Naive B cell (primary cell): Measurements from ENCODE around the gene RBL1. TPM values are rescaled to one million over a fixed set of nuclear protein-coding genes. Genes with fewer than 3 reads are reported as not detected.
"Not testable (repeated sequence)": the region's sequence is repeated elsewhere in the genome, so short reads cannot be mapped to it uniquely, and the experiment has no call there.

ENCODE experiments used
- ATAC-seq, 2 donors: fragments of 150-1000 bp; cut with Tn5 transposase; 2 replicates each; pipeline ENCODE4 v1.10.0; 2021; ENCODE audit warnings: low read depth in 2 of 2, mild to moderate bottlenecking in 2 of 2, moderate library complexity in 2 of 2
- DNase-seq: peaks from one replicate; pipeline ENCODE4 v3.0.0; 2022
- H3K27ac Mint-ChIP-seq, 6 donors: one replicate each; pipeline ENCODE4 v1.8.0; 2020 to 2022; ENCODE audit warnings: mild to moderate bottlenecking in 6 of 6, mixed read lengths in 6 of 6, moderate library complexity in 5 of 6, inconsistent platforms in 2 of 6
- H3K27me3 Mint-ChIP-seq, 3 donors: one replicate each; pipeline ENCODE4 v1.8.0; 2021 to 2022; ENCODE audit warnings: mixed read lengths in 3 of 3, mild to moderate bottlenecking in 1 of 3
- H3K36me3 Mint-ChIP-seq, 2 donors: one replicate each; pipeline ENCODE4 v1.8.0; 2020 to 2022; ENCODE audit warnings: mixed read lengths in 2 of 2, inconsistent platforms in 1 of 2, mild to moderate bottlenecking in 1 of 2
- H3K4me1 Mint-ChIP-seq, 3 donors: one replicate each; pipeline ENCODE4 v1.8.0; 2020 to 2022; ENCODE audit warnings: mixed read lengths in 3 of 3, inconsistent platforms in 1 of 3, mild to moderate bottlenecking in 1 of 3, moderate library complexity in 1 of 3
- H3K4me3 Mint-ChIP-seq, 8 donors: one replicate each; pipeline ENCODE4 v1.8.0; 2020 to 2022; ENCODE audit warnings: mild to moderate bottlenecking in 8 of 8, mixed read lengths in 8 of 8, moderate library complexity in 8 of 8, inconsistent platforms in 2 of 8
- H3K9me3 Mint-ChIP-seq, 7 donors: one replicate each; pipeline ENCODE4 v1.8.0; 2020 to 2022; ENCODE audit warnings: mixed read lengths in 7 of 7, mild to moderate bottlenecking in 5 of 7, inconsistent platforms in 2 of 7, moderate library complexity in 1 of 7
- polyA plus RNA-seq, 6 donors: library from polyadenylated mRNA; unstranded; fragments of 300-500 nt; fragmentation: Illumina TruSeq; gene quantifications; one replicate each; pipeline ENCODE4 v1.2.3, GENCODE V29; 2021; ENCODE audit warnings: low read depth in 6 of 6

RBL1 gene
- polyA plus RNA-seq, 6 donors from 2014 or later: 3.3 to 15.4 (median 7.0) TPM

- ATAC-seq: no peak
- Mint-ChIP-seq H3K36me3 (no peaks in the 10 kb centered on the region), H3K27me3 (no peaks in the 10 kb centered on the region), H3K27ac (peak overlapping the region in 2 of 6 donors; percentile 65 to 82), H3K4me1 (peaks cover 11 to 21% (median 20%) of the 10 kb centered on the region in 3 donors), H3K4me3 (peak overlapping the region in 4 of 8 donors; percentile 36 to 67 (median 49)), H3K9me3 (peaks cover 0 to 2% (median 0%) of the 10 kb centered on the region in 7 donors)
- no peak for DNase-seq
These were observed 126.2 kb downstream of the RBL1 start for GRCh38 chr20:36969478-36970186.

- peak overlapping the region in 2 of 8 donors; percentile 36 to 53 for H3K4me3 Mint-ChIP-seq
- H3K9me3 Mint-ChIP-seq: peaks cover 0 to 2% (median 0%) of the 10 kb centered on the region in 7 donors
- H3K27me3 Mint-ChIP-seq: no peaks in the 10 kb centered on the region
- H3K4me1 Mint-ChIP-seq: peaks cover 11 to 20% (median 16%) of the 10 kb centered on the region in 3 donors
- DNase-seq: no peak
- H3K36me3 Mint-ChIP-seq: no peaks in the 10 kb centered on the region
- no peak for ATAC-seq
- peak overlapping the region in 2 of 6 donors; percentile 15 to 82 for H3K27ac Mint-ChIP-seq
These were observed 126.7 kb downstream of the RBL1 start for GRCh38 chr20:36969051-36969450.

GRCh38 chr20:36967636-36968035 lies 128.2 kb downstream of the RBL1 start:
- Mint-ChIP-seq H3K27ac (no peak overlapping the region), H3K9me3 (peaks cover 2 to 5% (median 3%) of the 10 kb centered on the region in 7 donors), H3K27me3 (no peaks in the 10 kb centered on the region), H3K36me3 (no peaks in the 10 kb centered on the region), H3K4me3 (no peak overlapping the region), H3K4me1 (peaks cover 11 to 20% (median 13%) of the 10 kb centered on the region in 3 donors)
- DNase-seq (no peak), ATAC-seq (no peak)

DNA sequence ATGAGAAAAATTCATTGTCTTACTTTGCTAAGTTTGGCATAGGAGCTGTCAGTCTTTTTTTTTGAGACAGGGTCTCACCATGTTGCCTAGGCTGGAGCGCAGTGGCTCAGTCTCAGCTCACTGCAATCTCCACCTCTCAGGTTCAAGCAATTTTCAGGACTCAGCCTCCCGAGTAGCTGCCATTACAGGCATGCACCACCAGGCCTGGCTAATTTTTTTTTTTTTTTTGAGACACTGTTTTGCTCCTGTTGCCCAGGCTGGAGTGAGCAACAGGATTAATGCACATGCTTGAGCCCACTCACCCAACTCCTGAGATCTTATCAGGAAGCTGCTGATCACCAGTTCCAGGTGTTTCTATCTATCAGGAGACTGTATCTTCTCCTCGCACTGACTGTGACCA lies 128.8 kb downstream of the RBL1 start:
- H3K4me3 Mint-ChIP-seq, H3K27ac Mint-ChIP-seq: not testable (repeated sequence)
- H3K9me3 Mint-ChIP-seq: peaks cover 2 to 11% (median 7%) of the 10 kb centered on the region in 7 donors

GRCh38 chr20:36962354-36962941 lies 133.3 kb downstream of the RBL1 start:
- H3K9me3 Mint-ChIP-seq: peaks cover 0 to 13% (median 9%) of the 10 kb centered on the region in 7 donors
- not testable (repeated sequence) for H3K27me3 Mint-ChIP-seq, H3K4me1 Mint-ChIP-seq, DNase-seq, H3K27ac Mint-ChIP-seq, H3K4me3 Mint-ChIP-seq, H3K36me3 Mint-ChIP-seq, ATAC-seq

More for the DNA sequence above, 128.8 kb downstream of the RBL1 start:
- H3K36me3 Mint-ChIP-seq, H3K27me3 Mint-ChIP-seq, DNase-seq, ATAC-seq: not testable (repeated sequence)
- H3K4me1 Mint-ChIP-seq: peaks cover 11 to 20% (median 13%) of the 10 kb centered on the region in 3 donors

GRCh38 chr20:36959242-36959641 lies 136.6 kb downstream of the RBL1 start:
- DNase-seq (no peak), ATAC-seq (no peak)
- no peaks in the 10 kb centered on the region for H3K27me3 Mint-ChIP-seq
- H3K27ac Mint-ChIP-seq: no peak overlapping the region
- H3K9me3 Mint-ChIP-seq: peaks cover 0 to 13% (median 9%) of the 10 kb centered on the region in 7 donors
- peaks cover 0 to 3% (median 2%) of the 10 kb centered on the region in 3 donors for H3K4me1 Mint-ChIP-seq
- no peak overlapping the region for H3K4me3 Mint-ChIP-seq
- no peaks in the 10 kb centered on the region for H3K36me3 Mint-ChIP-seq

DNA sequence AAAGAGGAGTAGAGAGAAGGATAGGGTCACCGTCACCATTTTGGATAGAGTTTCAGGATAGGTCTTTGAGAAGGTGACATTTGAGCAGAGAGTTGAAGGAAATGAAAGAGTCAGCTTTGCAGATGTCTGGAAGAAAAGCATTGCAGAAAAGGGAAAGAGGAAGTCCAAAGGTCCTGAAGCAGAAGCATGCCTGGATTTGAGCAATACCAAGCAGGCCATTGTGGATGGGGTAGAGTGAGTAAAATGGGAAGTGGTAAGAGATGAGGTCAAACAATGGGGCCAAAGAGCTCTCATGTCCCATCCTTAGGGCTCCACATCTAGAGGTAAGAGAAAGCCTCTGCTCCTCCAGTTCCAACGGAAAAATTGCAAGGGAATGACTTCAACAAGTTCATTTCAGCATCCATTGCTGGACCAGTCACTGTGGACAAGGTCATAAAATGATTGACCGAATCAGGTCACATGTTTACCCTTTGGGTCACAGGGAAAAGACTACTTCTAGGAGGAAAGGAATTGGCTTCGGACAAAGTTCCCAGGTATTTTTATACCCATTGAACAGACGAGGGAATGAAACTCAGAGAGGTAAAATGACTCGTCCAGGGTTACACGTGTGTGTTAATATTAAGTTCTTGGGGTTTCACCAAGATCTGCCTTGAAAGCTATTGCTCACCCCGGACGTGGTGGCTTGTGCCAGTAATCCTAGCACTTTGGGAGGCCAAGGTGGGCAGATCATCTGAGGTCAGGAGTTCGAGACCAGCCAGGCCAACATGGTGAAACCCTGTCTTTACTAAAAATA lies 137.7 kb downstream of the RBL1 start:
- peaks cover 0 to 13% (median 9%) of the 10 kb centered on the region in 7 donors for H3K9me3 Mint-ChIP-seq
- no peaks in the 10 kb centered on the region for H3K27me3 Mint-ChIP-seq
- peaks cover 0 to 3% (median 2%) of the 10 kb centered on the region in 3 donors for H3K4me1 Mint-ChIP-seq
- H3K27ac Mint-ChIP-seq: no peak overlapping the region
- DNase-seq (no peak), ATAC-seq (no peak)
- no peak overlapping the region for H3K4me3 Mint-ChIP-seq
- H3K36me3 Mint-ChIP-seq: no peaks in the 10 kb centered on the region

GRCh38 chr20:36956674-36957073 lies 139.1 kb downstream of the RBL1 start:
- DNase-seq (no peak), ATAC-seq (no peak)
- Mint-ChIP-seq H3K36me3 (no peaks in the 10 kb centered on the region), H3K27ac (no peak overlapping the region), H3K4me1 (peaks cover 3 to 6% (median 6%) of the 10 kb centered on the region in 3 donors), H3K9me3 (peaks cover 0 to 5% (median 0%) of the 10 kb centered on the region in 7 donors), H3K4me3 (no peak overlapping the region), H3K27me3 (no peaks in the 10 kb centered on the region)

DNA sequence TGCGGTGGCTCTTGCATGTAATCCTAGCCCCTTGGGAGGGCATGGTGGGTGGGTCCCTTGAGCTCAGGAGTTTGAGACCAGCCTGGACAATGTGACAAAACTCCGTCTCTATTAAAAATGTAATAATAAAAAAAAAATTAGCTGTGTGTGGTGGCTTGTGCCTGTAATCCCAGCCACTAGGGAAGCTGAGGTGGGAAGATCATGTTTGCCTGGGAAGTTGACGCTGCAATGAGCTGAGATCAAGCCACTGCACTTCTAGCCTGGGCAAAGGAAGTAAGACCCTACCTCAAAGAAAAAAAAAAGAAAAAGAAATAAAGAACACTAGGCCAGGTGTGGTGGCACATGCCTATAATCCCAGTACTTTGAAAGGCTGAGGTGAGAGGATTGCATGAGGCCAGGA lies 139.8 kb downstream of the RBL1 start:
- DNase-seq (no peak), ATAC-seq (no peak)
- Mint-ChIP-seq H3K4me3 (no peak overlapping the region), H3K27me3 (no peaks in the 10 kb centered on the region), H3K9me3 (peaks cover 0 to 5% (median 0%) of the 10 kb centered on the region in 7 donors), H3K4me1 (peaks cover 6 to 10% (median 7%) of the 10 kb centered on the region in 3 donors), H3K36me3 (no peaks in the 10 kb centered on the region), H3K27ac (no peak overlapping the region)

- peak overlapping the region; percentile 88 to 98 (median 97) for H3K4me3 Mint-ChIP-seq
- ATAC-seq (no peak), DNase-seq (no peak)
- no peaks in the 10 kb centered on the region for H3K9me3 Mint-ChIP-seq
- no peaks in the 10 kb centered on the region for H3K27me3 Mint-ChIP-seq
- no peaks in the 10 kb centered on the region for H3K36me3 Mint-ChIP-seq
- peaks cover 15 to 24% (median 19%) of the 10 kb centered on the region in 3 donors for H3K4me1 Mint-ChIP-seq
- H3K27ac Mint-ChIP-seq: peak overlapping the region in 1 of 6 donors; percentile 91
These were observed 143.6 kb downstream of the RBL1 start for GRCh38 chr20:36951979-36952738.

DNA sequence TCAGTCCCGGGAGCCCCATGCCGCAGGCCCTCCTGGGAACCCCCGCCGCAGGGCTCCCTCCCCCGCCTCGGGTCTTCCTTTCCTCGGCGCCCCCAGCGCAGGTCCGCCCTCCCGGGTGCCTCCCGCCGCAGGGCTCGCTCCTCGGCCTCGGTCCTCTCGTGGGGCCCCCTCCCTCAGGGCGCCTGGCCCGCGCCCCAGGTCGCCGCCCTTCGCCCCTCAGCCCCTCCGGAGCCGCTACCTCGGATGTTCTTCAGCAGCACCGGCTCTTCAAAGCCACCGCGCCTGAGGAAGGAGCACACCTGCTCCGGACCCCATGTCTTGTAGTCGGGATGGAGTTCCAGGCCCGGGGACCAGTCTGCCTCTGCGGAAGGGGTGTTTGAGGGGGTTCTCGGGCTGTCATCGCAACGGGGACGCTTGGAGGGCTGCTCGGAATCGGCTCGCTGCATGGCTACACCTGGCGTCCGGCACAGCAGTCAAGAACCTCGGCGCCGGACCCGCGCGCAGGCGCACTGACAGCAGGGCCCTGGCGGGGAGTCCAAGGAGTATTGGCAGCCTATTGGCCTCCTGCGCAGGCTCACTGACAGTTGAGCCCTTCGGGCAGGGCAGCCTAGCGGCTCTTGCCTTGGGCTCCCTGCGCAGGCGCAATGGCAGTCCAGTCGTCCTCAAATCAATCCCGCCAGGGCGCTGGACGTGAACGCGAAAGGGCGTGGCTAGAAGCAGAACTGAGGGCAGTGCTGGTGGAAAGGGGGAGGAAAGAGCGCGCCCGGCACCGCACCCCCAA lies 144.4 kb downstream of the RBL1 start, which contains the start of gene SAMHD1:
SAMHD1 (minus strand) TSS at position 511 of the 781 bp plus-strand sequence; CDS start at position 446, 65 bp downstream.
- H3K4me1 Mint-ChIP-seq: peaks cover 19 to 29% (median 25%) of the 10 kb centered on the region in 3 donors
- no peaks in the 10 kb centered on the region for H3K27me3 Mint-ChIP-seq
- H3K9me3 Mint-ChIP-seq: no peaks in the 10 kb centered on the region
- H3K4me3 Mint-ChIP-seq: peak within 1 kb of the TSS; percentile 88 to 98 (median 97)
- ATAC-seq (peak; percentile 88 to 90), DNase-seq (peak; percentile 85)
- peak within 1 kb of the TSS; percentile 78 to 94 (median 92) for H3K27ac Mint-ChIP-seq
- no peaks in the 10 kb centered on the region for H3K36me3 Mint-ChIP-seq
